Loucy (cell line): Measurements from ENCODE around the gene COL8A1.

Experiments
- H2AFZ ChIP-seq: fragments of 200-600 bp; sonication (generic); 2 replicates; pipeline ENCODE4 v1.6.0; 2016; ENCODE audit warnings: antibody characterized with exemption, mild to moderate bottlenecking, low read length, moderate library complexity
- H3F3A ChIP-seq: fragments of 200-600 bp; 2 replicates; pipeline ENCODE4 v1.6.0; 2016; ENCODE audit warnings: antibody characterized with exemption, low read depth, mild to moderate bottlenecking
- H3K27me3 ChIP-seq: fragments of 200-600 bp; sonication (generic); 2 replicates; pipeline ENCODE4 v1.6.1; 2014; ENCODE audit warnings: low read length, mild to moderate bottlenecking; ENCODE audit not compliant: insufficient read depth, poor library complexity, severe bottlenecking
- H3K36me3 ChIP-seq: fragments of 200-600 bp; sonication (generic); 2 replicates; pipeline ENCODE4 v1.6.1; 2016; ENCODE audit warnings: low read length; ENCODE audit not compliant: insufficient read depth
- H3K4me1 ChIP-seq: fragments of 200-600 bp; sonication (generic); 2 replicates; pipeline ENCODE4 v1.5.1; 2014; ENCODE audit warnings: low read length, mild to moderate bottlenecking; ENCODE audit not compliant: insufficient read depth, poor library complexity, severe bottlenecking
- H3K4me2 ChIP-seq: fragments of 200-600 bp; sonication (generic); 2 replicates; pipeline ENCODE4 v1.6.0; 2014; ENCODE audit warnings: antibody characterized with exemption, low read length, low read depth, mild to moderate bottlenecking; ENCODE audit not compliant: poor library complexity, severe bottlenecking
- H3K4me3 ChIP-seq: fragments of 200-600 bp; sonication (generic); 2 replicates; pipeline ENCODE4 v1.5.1; 2014; ENCODE audit warnings: low read length, mild to moderate bottlenecking, mixed read lengths; ENCODE audit not compliant: poor library complexity, severe bottlenecking
- H3K79me2 ChIP-seq: fragments of 200-600 bp; sonication (generic); 2 replicates; pipeline ENCODE4 v1.6.1; 2014; ENCODE audit warnings: low read length; ENCODE audit not compliant: insufficient read depth
- H3K9ac ChIP-seq: fragments of 200-600 bp; sonication (generic); 2 replicates; pipeline ENCODE4 v1.6.0; 2014; ENCODE audit warnings: mild to moderate bottlenecking, low read depth, low read length, moderate library complexity; ENCODE audit not compliant: poor library complexity, severe bottlenecking
- H3K9me2 ChIP-seq: fragments of 200-600 bp; sonication (generic); replicated peaks from 2 replicates; pipeline ENCODE4 v1.6.1; 2016; ENCODE audit warnings: low read depth, low read length, mixed read lengths
- H3K9me3 ChIP-seq: fragments of 200-600 bp; sonication (generic); 2 replicates; pipeline ENCODE4 v1.6.1; 2014; ENCODE audit warnings: mild to moderate bottlenecking, antibody characterized with exemption, low read length, low read depth; ENCODE audit not compliant: insufficient read depth
- H4K20me1 ChIP-seq: fragments of 200-600 bp; sonication (generic); 2 replicates; pipeline ENCODE4 v1.6.0; 2014; ENCODE audit warnings: antibody characterized with exemption, low read length, mild to moderate bottlenecking; ENCODE audit not compliant: insufficient read depth, poor library complexity, severe bottlenecking
- CTCF ChIP-seq: fragments of 200-600 bp; sonication (generic); conservative IDR thresholded peaks from 2 replicates; pipeline ENCODE4 v1.5.1; 2014; ENCODE audit warnings: mild to moderate bottlenecking, antibody characterized with exemption, low read length
- EZH2phosphoT487 ChIP-seq: fragments of 200-600 bp; IDR thresholded peaks from 2 replicates; pipeline ENCODE4 v1.6.1; 2018; ENCODE audit warnings: antibody characterized with exemption, mild to moderate bottlenecking, moderate library complexity, borderline replicate concordance

Gene COL8A1

DNA sequence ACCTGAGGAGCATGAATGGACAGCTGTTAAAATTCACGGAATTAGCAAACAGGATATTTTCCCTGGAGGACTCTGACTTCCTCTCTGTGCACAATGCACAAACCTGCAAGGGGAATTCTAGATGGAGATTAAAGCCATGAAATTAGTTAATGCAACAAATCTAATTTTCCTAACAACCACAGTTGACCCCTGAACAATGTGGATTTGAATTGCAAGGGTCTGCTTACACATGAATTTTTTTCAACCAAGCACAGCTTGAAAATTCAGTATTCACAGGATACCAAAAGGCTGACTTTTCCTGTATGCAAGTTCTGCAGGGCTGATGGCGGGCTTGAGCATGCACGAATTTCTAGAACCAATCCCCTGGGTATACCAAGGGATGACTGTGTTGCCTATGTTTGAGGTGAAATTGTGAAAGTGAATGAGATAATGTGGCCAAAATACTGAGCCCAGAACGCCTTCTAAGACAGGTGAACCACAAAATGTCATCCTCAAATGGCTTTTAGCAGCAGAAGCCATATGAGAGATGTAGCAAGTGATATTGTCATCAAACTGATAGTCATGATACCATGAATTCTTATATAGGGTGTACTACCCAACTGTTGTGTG is 52.5 kb downstream of the COL8A1 start:
- H3K4me2 ChIP-seq: no peak overlapping the region
- no peak overlapping the region for H2AFZ ChIP-seq
- no peaks in the 10 kb centered on the region for H3K27me3 ChIP-seq
- no peak overlapping the region for H3K9ac ChIP-seq
- no peaks in the 10 kb centered on the region for H3K36me3 ChIP-seq
- no peaks in the 10 kb centered on the region for H3K9me3 ChIP-seq
- H3K9me2 ChIP-seq: no peaks in the 10 kb centered on the region
- H3K4me1 ChIP-seq: no peaks in the 10 kb centered on the region
- no peaks in the 10 kb centered on the region for H4K20me1 ChIP-seq
- H3F3A ChIP-seq: no peaks in the 10 kb centered on the region
- no peaks in the 10 kb centered on the region for H3K79me2 ChIP-seq
- no peak overlapping the region for H3K4me3 ChIP-seq
- TF ChIP-seq EZH2phosphoT487 (no peak), CTCF (no peak)

GRCh38 chr3:99693636-99694035 is 55.2 kb downstream of the COL8A1 start:
- H3K79me2 ChIP-seq: no peaks in the 10 kb centered on the region
- H3K4me2 ChIP-seq: no peak overlapping the region
- H3K36me3 ChIP-seq: no peaks in the 10 kb centered on the region
- no peaks in the 10 kb centered on the region for H3K27me3 ChIP-seq
- H4K20me1 ChIP-seq: no peaks in the 10 kb centered on the region
- H3K9me3 ChIP-seq: no peaks in the 10 kb centered on the region
- no peak overlapping the region for H2AFZ ChIP-seq
- H3K9ac ChIP-seq: no peak overlapping the region
- H3K4me3 ChIP-seq: no peak overlapping the region
- H3K9me2 ChIP-seq: no peaks in the 10 kb centered on the region
- H3F3A ChIP-seq: no peaks in the 10 kb centered on the region
- H3K4me1 ChIP-seq: no peaks in the 10 kb centered on the region
- TF ChIP-seq EZH2phosphoT487 (no peak), CTCF (no peak)

DNA sequence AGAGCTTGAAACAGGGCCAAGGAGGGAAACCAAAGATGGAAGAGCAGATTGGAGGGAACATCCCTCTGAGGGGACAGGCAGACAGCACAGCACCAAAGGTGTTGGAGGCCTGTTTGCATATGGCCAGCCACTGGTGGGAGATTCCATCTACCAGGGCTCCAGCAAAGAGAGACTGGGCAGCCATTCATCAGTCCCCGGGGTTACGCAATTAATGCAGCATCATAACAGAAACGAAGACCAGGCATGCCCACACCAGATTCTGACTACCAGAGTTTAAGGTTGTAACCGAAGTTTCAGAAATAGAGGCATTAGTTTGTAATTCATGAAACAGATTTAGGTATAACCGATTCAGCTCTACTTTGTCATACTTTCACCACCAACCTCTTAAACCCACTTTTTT is 58.1 kb downstream of the COL8A1 start:
- H3F3A ChIP-seq: no peaks in the 10 kb centered on the region
- TF ChIP-seq EZH2phosphoT487 (no peak), CTCF (no peak)

More for the DNA sequence above, 58.1 kb downstream of the COL8A1 start:
- Histone ChIP-seq H3K27me3 (no peaks in the 10 kb centered on the region), H2AFZ (no peak overlapping the region), H3K4me2 (no peak overlapping the region), H3K4me1 (no peaks in the 10 kb centered on the region), H4K20me1 (no peaks in the 10 kb centered on the region), H3K4me3 (no peak overlapping the region), H3K9me2 (no peaks in the 10 kb centered on the region), H3K9ac (no peak overlapping the region), H3K36me3 (no peaks in the 10 kb centered on the region), H3K9me3 (no peaks in the 10 kb centered on the region), H3K79me2 (no peaks in the 10 kb centered on the region)
